K562 (cell line): ENCODE measurements around the gene RPL26. TPM values are rescaled to one million over a fixed set of nuclear protein-coding genes. Genes with fewer than 3 reads are reported as not detected.

Source experiments
- ATF3 ChIP-seq, 2 experiments: fragments of 450-650 bp in 1 of 2; sonication (generic) in 1 of 2; formaldehyde crosslinking in 1 of 2; IDR thresholded peaks in 1 of 2; conservative IDR thresholded peaks in 1 of 2; 2 replicates each; pipeline versions ENCODE4 v1.6.1 to v1.8.1; 2016 to 2023; ENCODE audit warnings: mild to moderate bottlenecking in 2 of 2, moderate library complexity in 2 of 2, inconsistent platforms in 1 of 2, missing genetic modification reagents in 1 of 2
- CBX2 ChIP-seq: fragments of 200-600 bp; sonication (generic); IDR thresholded peaks from one replicate; pipeline ENCODE4 v1.6.1; 2012; ENCODE audit warnings: mild to moderate bottlenecking, low read length, inconsistent platforms; ENCODE audit not compliant: insufficient read depth, poor library complexity, severe bottlenecking
- CEBPB ChIP-seq: fragments of 450-650 bp; IDR thresholded peaks from 2 replicates; pipeline ENCODE4 v1.6.1; 2016; ENCODE audit warnings: missing genetic modification characterization, missing compliant biosample characterization
- CREM ChIP-seq: IDR thresholded peaks from 2 replicates; pipeline ENCODE4 v1.6.1; 2014; ENCODE audit warnings: antibody characterized with exemption, low read depth
- DACH1 ChIP-seq: fragments of 450-650 bp; IDR thresholded peaks from 2 replicates; pipeline ENCODE4 v1.6.1; 2018; ENCODE audit not compliant: partially characterized antibody
- EP300 ChIP-seq: IDR thresholded peaks from 2 replicates; pipeline ENCODE4 v1.6.1; 2012; ENCODE audit warnings: low read length, improper control_type of control experiment
- ESRRB ChIP-seq: fragments of 250-450 bp; sonication (Bioruptor Pico); IDR thresholded peaks from 2 replicates; pipeline ENCODE4 v1.5.0; 2020; ENCODE audit warnings: mild to moderate bottlenecking, moderate library complexity, borderline replicate concordance
- GTF2F1 ChIP-seq: IDR thresholded peaks from 2 replicates; pipeline ENCODE4 v1.6.1; 2011; ENCODE audit warnings: low read depth, low read length, improper control_type of control experiment
- HMBOX1 ChIP-seq: sonication (generic); IDR thresholded peaks from 2 replicates; pipeline ENCODE4 v1.6.1; 2016
- IFI16 ChIP-seq: fragments of 250-450 bp; sonication (Bioruptor Pico); IDR thresholded peaks from 2 replicates; pipeline ENCODE4 v2.1.2; 2022; ENCODE audit warnings: mild to moderate bottlenecking, inconsistent platforms
- KLF16 ChIP-seq: IDR thresholded peaks from 2 replicates; pipeline ENCODE4 v1.6.1; 2016; ENCODE audit warnings: antibody characterized with exemption
- MYC ChIP-seq, 2 experiments: fragments of 250-450 bp in 1 of 2; sonication (Bioruptor Pico) in 1 of 2; IDR thresholded peaks; 2 replicates each; pipeline versions ENCODE4 v1.5.1 to v1.6.1; 2012 to 2021; ENCODE audit warnings: low read depth in 2 of 2, borderline replicate concordance in 1 of 2, improper control_type of control experiment in 1 of 2, low read length in 1 of 2, mild to moderate bottlenecking in 1 of 2, moderate library complexity in 1 of 2
- NR1H2 ChIP-seq: sonication (generic); formaldehyde crosslinking; IDR thresholded peaks from 2 replicates; pipeline ENCODE4 v1.4.0; 2020; ENCODE audit warnings: mild to moderate bottlenecking, missing genetic modification reagents
- RBM14 ChIP-seq: fragments of 200-400 bp; formaldehyde crosslinking; IDR thresholded peaks from 2 replicates; pipeline ENCODE4 v1.6.1; 2018; ENCODE audit warnings: low read depth, mild to moderate bottlenecking, low read length, moderate library complexity, borderline replicate concordance; ENCODE audit not compliant: insufficient read depth
- RCOR1 ChIP-seq, 2 experiments: IDR thresholded peaks; 2 replicates each; pipeline ENCODE4 v1.6.1; 2012; ENCODE audit warnings: low read depth in 2 of 2, low read length in 2 of 2, borderline replicate concordance in 1 of 2, improper control_type of control experiment in 1 of 2
- RFX7 ChIP-seq: fragments of 250-450 bp; sonication (Bioruptor Pico); IDR thresholded peaks from 2 replicates; pipeline ENCODE4 v1.5.1; 2021; ENCODE audit warnings: mild to moderate bottlenecking
- SIN3B ChIP-seq: fragments of 450-650 bp; IDR thresholded peaks from 2 replicates; pipeline ENCODE4 v1.6.1; 2017; ENCODE audit warnings: low read depth, mild to moderate bottlenecking, moderate library complexity
- SMARCA4 ChIP-seq: fragments of 450-650 bp; IDR thresholded peaks from 2 replicates; pipeline ENCODE4 v1.6.1; 2016
- ZHX1 ChIP-seq: fragments of 150-350 bp; conservative IDR thresholded peaks from 2 replicates; pipeline ENCODE4 v1.6.1; 2014; ENCODE audit warnings: low read length
- ZNF12 ChIP-seq: sonication (generic); formaldehyde crosslinking; IDR thresholded peaks from 2 replicates; pipeline ENCODE4 v1.4.0; 2020; ENCODE audit warnings: mild to moderate bottlenecking, missing genetic modification reagents
- ZNF57 ChIP-seq: fragments of 450-650 bp; formaldehyde crosslinking; IDR thresholded peaks from 2 replicates; pipeline ENCODE4 v1.4.0; 2020; ENCODE audit warnings: mild to moderate bottlenecking, moderate library complexity
- ZNF639 ChIP-seq, 2 experiments: fragments of 200-800 bp in 1 of 2; sonication (Bioruptor generic) in 1 of 2; sonication (generic) in 1 of 2; formaldehyde crosslinking in 1 of 2; IDR thresholded peaks in 1 of 2; conservative IDR thresholded peaks in 1 of 2; 2 replicates each; pipeline versions ENCODE4 v1.5.0 to v1.6.1; 2016 to 2020; ENCODE audit warnings: missing compliant biosample characterization in 1 of 2, missing genetic modification characterization in 1 of 2, missing genetic modification reagents in 1 of 2
- ZNF696 ChIP-seq: fragments of 250-450 bp; sonication (Bioruptor Pico); conservative IDR thresholded peaks from 2 replicates; pipeline ENCODE4 v1.4.0; 2020; ENCODE audit warnings: mild to moderate bottlenecking, moderate library complexity
- polyA plus RNA-seq, 8 experiments: library from polyadenylated mRNA; depleted of rRNA in 4 of 8; stranded (reverse) in 5 of 8; unstranded in 3 of 8; fragments of >200 nt; fragmentation: Nextera tagmentation in 2 of 8; fragmentation: Illumina TruSeq in 1 of 8; extraction: Ambion mirVana in 2 of 8; extraction: Trizol in 1 of 8; gene quantifications; 2 replicates each; pipeline versions ENCODE4 v1.2.1 to v1.2.3, GENCODE V29; 2011 to 2014; ENCODE audit warnings: inconsistent platforms in 1 of 8, missing spikeins in 1 of 8
- total RNA-seq, 7 experiments: library from RNA; depleted of rRNA in 6 of 7; stranded (reverse); fragments of >200 nt in 6 of 7; fragmentation: Illumina TruSeq in 2 of 7; extraction: Trizol in 2 of 7; gene quantifications; 2 replicates each; pipeline versions ENCODE4 v1.2.1 to v1.2.3, GENCODE V29; 2011 to 2021; ENCODE audit warnings: low replicate concordance in 1 of 7

RPL26 gene
- total and polyA plus RNA-seq, 9 of the 15 experiments (the other 6 are each of a cell fraction or from before 2014, with no cell fraction given), result 1,474 to 4,074 (median 2,904) TPM

- TF ChIP-seq ZNF639 (CRISPR knock-in tag; conservative IDR thresholded peaks at IDR 0.05 in 1 of 2, IDR thresholded peaks at IDR 0.05 in 1 of 2) (no peak), KLF16 (no peak), MYC (IDR thresholded peaks at IDR 0.05; ENCODE audit: low read depth, low read length) (no peak), MYC (CRISPR knock-in tag; IDR thresholded peaks at IDR 0.05; ENCODE audit: borderline replicate concordance, low read depth) (no peak), GTF2F1 (no peak), EP300 (peak; percentile 21; the same call in 1 of the 2 replicates), ZHX1 (no peak), RBM14 (no peak), ATF3 (IDR thresholded peaks at IDR 0.05) (peak; percentile 85), ATF3 (CRISPR knock-in tag; conservative IDR thresholded peaks at IDR 0.05) (no peak), NR1H2 (no peak), CREM (peak; percentile 65), IFI16 (CRISPR knock-in tag) (no peak), ZNF696 (CRISPR knock-in tag) (no peak), SMARCA4 (peak; percentile 72; the same call in 1 of the 2 replicates), ZNF57 (no peak), HMBOX1 (peak; percentile 66), ZNF12 (CRISPR knock-in tag) (no peak), DACH1 (peak; percentile 12), RFX7 (CRISPR knock-in tag) (no peak), CBX2 (no peak), ESRRB (CRISPR knock-in tag) (no peak), RCOR1 (IDR thresholded peaks at IDR 0.05; ENCODE audit: borderline replicate concordance in 1 of 2, low read depth in 2 of 2, low read length in 2 of 2) (0 out of 4 replicates have a peak, but pooled peaks of 1 of the 2 experiments have one; percentile 27), CEBPB (no peak), SIN3B (no peak)
Observed at GRCh38 chr17:8412089-8412488, 29.1 kb upstream of the RPL26 start (continued).
